Adrenal gland (tissue), 12 donors: ENCODE data around the gene ADCY4. TPM values are rescaled to one million over a fixed set of nuclear protein-coding genes. Genes with fewer than 3 reads are reported as not detected.

Experiments
- DNase-seq, 7 donors: peaks; one replicate each; pipeline ENCODE4 v3.0.0-alpha.2; 2019 to 2020
- H3K27ac ChIP-seq, 5 donors: fragments of 200-600 bp; sonication (generic) in 4 of 5; 1 replicate in 3 of 5; 2 replicates in 2 of 5; pipeline versions ENCODE4 v1.5.1 to v1.8.0; 2016 to 2020; ENCODE audit warnings: mild to moderate bottlenecking in 1 of 5
- H3K27me3 ChIP-seq: fragments of 200-600 bp; 2 replicates; pipeline ENCODE4 v1.8.0; 2021
- H3K36me3 ChIP-seq, 2 donors: fragments of 200-600 bp; replicated peaks in 1 of 2; 1 replicate in 1 of 2; 2 replicates in 1 of 2; pipeline versions ENCODE4 v1.5.1 to v1.8.0; 2018 to 2022
- H3K4me1 ChIP-seq, 2 donors: fragments of 200-600 bp; replicated peaks in 1 of 2; 1 replicate in 1 of 2; 2 replicates in 1 of 2; pipeline versions ENCODE4 v1.5.1 to v1.8.0; 2018 to 2021
- H3K4me3 ChIP-seq, 4 donors: fragments of 200-600 bp; sonication (generic) in 3 of 4; one replicate each; pipeline ENCODE4 v1.5.1; 2016 to 2018
- H3K9me3 ChIP-seq, 3 donors: fragments of 200-600 bp; sonication (generic) in 1 of 3; replicated peaks in 1 of 3; 1 replicate in 2 of 3; 2 replicates in 1 of 3; pipeline versions ENCODE4 v1.5.1 to v1.8.0; 2016 to 2021
- CTCF ChIP-seq, 6 experiments: fragments of 450-650 bp in 4 of 6; fragments of 200-600 bp in 2 of 6; sonication (generic) in 1 of 6; IDR thresholded peaks; 1 replicate in 5 of 6; 2 replicates in 1 of 6; pipeline versions ENCODE4 v1.5.1 to v1.8.0; 2016 to 2021; ENCODE audit warnings: antibody characterized with exemption in 6 of 6, mild to moderate bottlenecking in 2 of 6, moderate library complexity in 1 of 6
- POLR2A ChIP-seq, 2 donors: fragments of 450-650 bp; IDR thresholded peaks; one replicate each; pipeline ENCODE4 v1.6.1; 2017; ENCODE audit warnings: antibody characterized with exemption in 2 of 2, mild to moderate bottlenecking in 2 of 2, moderate library complexity in 1 of 2
- WGBS, 4 donors: extraction: QIAGEN DNeasy Blood & Tissue Kit in 2 of 4; methylation state at CpG; one replicate each; pipeline versions ENCODE4 v1.1.5 to v1.1.7; 2013 to 2017; 5-methylcytosine and 5-hydroxymethylcytosine counted together
- intact Hi-C, 2 donors: fragments of 100-400 bp; cut with DNase I; formaldehyde crosslinking; loops; one replicate each; pipeline versions ENCODE4 v1.14.1 to v1.15.0; 2022 to 2023
- polyA plus RNA-seq, 3 donors: library from polyadenylated mRNA; stranded (reverse); fragments of 200-250 nt in 2 of 3; fragments of 350-450 nt in 1 of 3; fragmentation: Illumina TruSeq in 1 of 3; extraction: RNeasy Lipid Tissue Mini Kit (QIAGEN cat#74804) in 1 of 3; gene quantifications; one replicate each; pipeline ENCODE4 v1.2.3, GENCODE V29; 2013 to 2014
- total RNA-seq, 9 donors: library from RNA; depleted of rRNA in 4 of 9; stranded (reverse); fragments of >200 nt in 4 of 9; fragments of 120-200 nt in 1 of 9; fragmentation: NEBNext Ultra II Directional in 1 of 9; extraction: Animal tissue kit (Norgen Biotek cat#: 25700) in 1 of 9; gene quantifications; one replicate each; pipeline versions ENCODE4 v1.1.0 to v1.2.4, GENCODE V29; 2013 to 2023
- donor health status: healthy with polysubstance abuse.
- donor health status: Bipolar disorder and iron deficiency.
- donor health status: DM: yes; HTN: yes; CAD: no.
- donor health status: DM: no; HTN: no; CAD: no.
- donor health status: DM: no; HTN: no; CAD: no.
- donor health status: DM: yes; HTN: yes; CAD: no.

ADCY4 gene
- total and polyA plus RNA-seq, 12 donors, result 3.9 to 70.1 (median 13.1) TPM

GRCh38 chr14:24362241-24362960 is 27.5 kb upstream of the ADCY4 start:
- Histone ChIP-seq H3K4me1 (peaks cover 11 to 19% of the 10 kb centered on the region in 2 donors), H3K4me3 (no peak overlapping the region), H3K9me3 (no peaks in the 10 kb centered on the region), H3K27ac (no peak overlapping the region), H3K36me3 (no peaks in the 10 kb centered on the region), H3K27me3 (no peaks in the 10 kb centered on the region)
- 33 to 65% (median 47%) methylated on average over 2 of the region's 2 CpGs for WGBS, 4 donors
- intact Hi-C loops, result no loop called here
- TF ChIP-seq CTCF (IDR thresholded peaks at IDR 0.05) (no peak), POLR2A (IDR thresholded peaks at IDR 0.05) (no peak)
- peak in 1 of 7 donors; percentile 3 for DNase-seq

GRCh38 chr14:24361326-24361725 is 26.5 kb upstream of the ADCY4 start:
- H3K27me3 ChIP-seq, result no peaks in the 10 kb centered on the region
- intact Hi-C loops, result no loop called here
- H3K4me3 ChIP-seq, result no peak overlapping the region
- H3K36me3 ChIP-seq, result no peaks in the 10 kb centered on the region
- peaks cover 6 to 13% of the 10 kb centered on the region in 2 donors for H3K4me1 ChIP-seq
- DNase-seq, result no peak
- no peaks in the 10 kb centered on the region for H3K9me3 ChIP-seq
- H3K27ac ChIP-seq, result no peak overlapping the region
- no peak for TF ChIP-seq CTCF (IDR thresholded peaks at IDR 0.05)
- no peak for TF ChIP-seq POLR2A (IDR thresholded peaks at IDR 0.05)
- 57 to 72% (median 66%) methylated on average over 2 of the region's 2 CpGs for WGBS, 4 donors

- intact Hi-C loops, result no loop called here
- Histone ChIP-seq H3K36me3 (no peaks in the 10 kb centered on the region), H3K9me3 (no peaks in the 10 kb centered on the region), H3K27me3 (no peaks in the 10 kb centered on the region), H3K4me3 (no peak overlapping the region), H3K4me1 (peaks cover 0 to 2% of the 10 kb centered on the region in 2 donors), H3K27ac (no peak overlapping the region)
- 86 to 97% (median 94%) methylated on average over 3 of the region's 3 CpGs for WGBS, 4 donors
- TF ChIP-seq POLR2A (IDR thresholded peaks at IDR 0.05) (no peak), CTCF (IDR thresholded peaks at IDR 0.05) (no peak)
- no peak for DNase-seq
Measured at GRCh38 chr14:24360281-24360680, 25.4 kb upstream of the ADCY4 start.

- Histone ChIP-seq H3K27ac (no peak overlapping the region), H3K4me1 (no peaks in the 10 kb centered on the region), H3K27me3 (no peaks in the 10 kb centered on the region), H3K9me3 (no peaks in the 10 kb centered on the region), H3K36me3 (no peaks in the 10 kb centered on the region), H3K4me3 (no peak overlapping the region)
- 71 to 89% (median 80%) methylated on average over 4 of the region's 4 CpGs for WGBS, 4 donors
- TF ChIP-seq POLR2A (IDR thresholded peaks at IDR 0.05) (no peak), CTCF (IDR thresholded peaks at IDR 0.05) (no peak)
- intact Hi-C loops, result no loop called here
- no peak for DNase-seq
Measured at GRCh38 chr14:24356208-24356607, 21.3 kb upstream of the ADCY4 start.
